ENCODE data around the gene NAT10.

DNA sequence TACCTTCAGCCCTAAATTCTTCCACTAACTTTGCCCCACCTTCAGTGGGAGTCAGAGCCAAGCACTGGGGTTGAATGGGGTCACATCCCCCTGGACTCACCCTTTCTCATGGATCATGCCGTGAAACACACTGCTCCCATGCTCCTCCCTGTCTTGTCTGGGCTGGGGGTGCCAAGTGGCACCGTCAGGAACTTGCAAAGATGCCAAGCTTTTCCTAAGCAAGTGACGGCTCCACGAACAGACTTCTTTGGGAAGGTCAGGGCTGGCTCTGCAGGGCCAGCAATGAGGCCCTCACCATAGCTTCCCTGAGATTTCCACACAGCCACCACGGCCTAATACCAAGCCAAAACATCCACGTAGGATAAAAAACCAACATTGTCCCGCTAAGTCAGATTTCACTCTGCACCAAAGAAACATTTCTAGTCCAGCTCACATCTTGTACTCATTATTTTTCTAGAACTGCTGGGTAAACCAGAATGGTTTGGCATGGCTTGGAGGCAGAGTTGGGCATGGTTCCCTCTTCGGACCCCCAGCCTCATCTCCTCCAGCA, 76.5 kb downstream of the NAT10 start:
- TF ChIP-seq, protein P1, sequence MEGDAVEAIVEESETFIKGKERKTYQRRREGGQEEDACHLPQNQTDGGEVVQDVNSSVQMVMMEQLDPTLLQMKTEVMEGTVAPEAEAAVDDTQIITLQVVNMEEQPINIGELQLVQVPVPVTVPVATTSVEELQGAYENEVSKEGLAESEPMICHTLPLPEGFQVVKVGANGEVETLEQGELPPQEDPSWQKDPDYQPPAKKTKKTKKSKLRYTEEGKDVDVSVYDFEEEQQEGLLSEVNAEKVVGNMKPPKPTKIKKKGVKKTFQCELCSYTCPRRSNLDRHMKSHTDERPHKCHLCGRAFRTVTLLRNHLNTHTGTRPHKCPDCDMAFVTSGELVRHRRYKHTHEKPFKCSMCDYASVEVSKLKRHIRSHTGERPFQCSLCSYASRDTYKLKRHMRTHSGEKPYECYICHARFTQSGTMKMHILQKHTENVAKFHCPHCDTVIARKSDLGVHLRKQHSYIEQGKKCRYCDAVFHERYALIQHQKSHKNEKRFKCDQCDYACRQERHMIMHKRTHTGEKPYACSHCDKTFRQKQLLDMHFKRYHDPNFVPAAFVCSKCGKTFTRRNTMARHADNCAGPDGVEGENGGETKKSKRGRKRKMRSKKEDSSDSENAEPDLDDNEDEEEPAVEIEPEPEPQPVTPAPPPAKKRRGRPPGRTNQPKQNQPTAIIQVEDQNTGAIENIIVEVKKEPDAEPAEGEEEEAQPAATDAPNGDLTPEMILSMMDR (IDR thresholded peaks at IDR 0.05): no peak
- TF ChIP-seq POLR2AphosphoS5 (IDR thresholded peaks at IDR 0.05): no peak

All from esophagus muscularis mucosa (tissue), 3 donors.